Activated naive CD4-positive, alpha-beta T cell treated with anti-CD3 and anti-CD28 coated beads, Interleukin-2, amount 10 ng/mL, durations not matched to agents 7 days and 5 days (primary cell): ENCODE measurements around the gene TTF1.

Source experiments
- CTCF ChIA-PET: fragments of 350-600 bp; sonication (Branson Sonifier 250); formaldehyde crosslinking; loops from one replicate; lab custom pipeline; 2021; ENCODE audit warnings: antibody characterized with exemption; lab: Charles Lee
- DNase-seq: peaks from one replicate; pipeline ENCODE4 v3.0.0-alpha.2; 2020
- H3K27ac Mint-ChIP-seq: one replicate; pipeline ENCODE4 v1.8.0; 2021; ENCODE audit warnings: mild to moderate bottlenecking, moderate library complexity, mixed read lengths
- H3K27me3 Mint-ChIP-seq: one replicate; pipeline ENCODE4 v1.8.0; 2021; ENCODE audit warnings: mild to moderate bottlenecking, mixed read lengths
- H3K36me3 Mint-ChIP-seq: one replicate; pipeline ENCODE4 v1.8.0; 2021; ENCODE audit warnings: mixed read lengths
- H3K4me1 Mint-ChIP-seq: one replicate; pipeline ENCODE4 v1.8.0; 2021; ENCODE audit warnings: mixed read lengths
- H3K4me3 Mint-ChIP-seq: one replicate; pipeline ENCODE4 v1.8.0; 2021; ENCODE audit warnings: mild to moderate bottlenecking, moderate library complexity, mixed read lengths
- H3K9me3 Mint-ChIP-seq: one replicate; pipeline ENCODE4 v1.8.0; 2021; ENCODE audit warnings: mixed read lengths

Gene TTF1

DNA sequence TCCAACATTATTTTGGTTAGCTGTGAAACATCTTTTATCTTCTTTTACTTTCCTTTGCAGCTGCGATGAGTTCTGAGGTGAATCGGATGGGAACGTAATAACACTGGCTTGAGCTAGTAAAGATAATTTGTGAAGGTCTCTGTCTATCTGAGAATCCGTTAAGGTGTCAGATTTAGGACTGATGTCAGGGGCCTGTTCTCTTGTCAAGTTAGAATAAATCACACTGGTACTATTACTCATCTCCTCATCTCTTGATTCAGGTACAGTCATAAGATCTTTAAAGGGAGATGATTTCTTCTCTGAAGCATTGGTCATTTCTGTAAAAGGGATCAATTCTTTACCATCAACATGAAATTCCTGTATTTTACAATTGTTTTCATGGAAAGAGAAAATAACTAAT lies 78.1 kb downstream of the TTF1 start:
- peaks cover 4% of the 10 kb centered on the region for H3K9me3 Mint-ChIP-seq
- H3K27ac Mint-ChIP-seq: no peak overlapping the region
- CTCF ChIA-PET: interaction anchor here (1.1 kb wide), 1 partner anchor 60 kb away, joined by 3 read pairs; no protein-coding TSS in a partner anchor

DNA sequence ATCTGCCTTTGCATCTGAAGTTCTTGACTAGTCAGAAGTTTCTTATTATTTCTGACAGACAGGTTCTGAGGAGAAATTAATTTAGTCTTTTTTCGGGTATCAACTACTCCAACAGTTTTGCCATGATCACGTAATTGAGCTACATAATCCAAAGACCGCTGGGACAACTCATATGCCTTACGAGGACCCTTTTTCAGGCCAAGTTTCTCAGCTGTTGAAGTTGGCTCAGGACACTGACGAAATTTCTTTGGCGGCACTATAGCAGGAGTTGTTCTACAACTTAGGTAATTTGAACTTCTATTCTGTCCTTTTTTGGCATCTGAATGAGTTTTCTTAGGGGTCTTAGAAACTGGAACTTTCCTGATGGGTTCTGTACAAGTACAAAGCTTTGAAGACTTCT lies 79.1 kb downstream of the TTF1 start:
- Mint-ChIP-seq H3K4me3 (no peak overlapping the region), H3K27me3 (no peaks in the 10 kb centered on the region), H3K36me3 (peaks cover 86% of the 10 kb centered on the region), H3K27ac (no peak overlapping the region), H3K9me3 (peaks cover 4% of the 10 kb centered on the region), H3K4me1 (peaks cover 13% of the 10 kb centered on the region)
- no peak for DNase-seq
- CTCF ChIA-PET: no interaction called here

More for the DNA sequence above, 78.1 kb downstream of the TTF1 start:
- DNase-seq: no peak
- no peak overlapping the region for H3K4me3 Mint-ChIP-seq
- no peaks in the 10 kb centered on the region for H3K27me3 Mint-ChIP-seq
- peaks cover 85% of the 10 kb centered on the region for H3K36me3 Mint-ChIP-seq
- H3K4me1 Mint-ChIP-seq: peaks cover 10% of the 10 kb centered on the region
